HuH-7 (cell line): ENCODE results near the gene DUSP28.

Source experiments
- DNase-seq: peaks from one replicate; pipeline ENCODE4 v3.0.0; 2011; ENCODE audit warnings: low spot score

Gene DUSP28

GRCh38 chr2:240573071-240573515 lies 12.9 kb downstream of the DUSP28 start:
- DNase-seq = no peak

- DNase-seq = no peak
These were observed 13.6 kb downstream of the DUSP28 start for GRCh38 chr2:240573516-240574385.

GRCh38 chr2:240574386-240575100 lies 14.4 kb downstream of the DUSP28 start:
- no peak for DNase-seq

GRCh38 chr2:240575101-240575965 lies 15.2 kb downstream of the DUSP28 start:
- DNase-seq = no peak

- DNase-seq = no peak
These were observed 15.9 kb downstream of the DUSP28 start for GRCh38 chr2:240576036-240576435.

GRCh38 chr2:240576436-240577205 lies 16.5 kb downstream of the DUSP28 start:
- DNase-seq = no peak

GRCh38 chr2:240577281-240578109 lies 17.3 kb downstream of the DUSP28 start:
- DNase-seq = no peak

GRCh38 chr2:240578110-240578450 lies 17.9 kb downstream of the DUSP28 start:
- no peak for DNase-seq

GRCh38 chr2:240578488-240578887 lies 18.3 kb downstream of the DUSP28 start:
- DNase-seq = no peak

- no peak for DNase-seq
These were observed 19.1 kb downstream of the DUSP28 start for GRCh38 chr2:240579071-240579762.

- peak; percentile 48 for DNase-seq
These were observed 19.8 kb downstream of the DUSP28 start for GRCh38 chr2:240579771-240580614.

GRCh38 chr2:240581811-240582210 lies 21.7 kb downstream of the DUSP28 start:
- DNase-seq = no peak

- no peak for DNase-seq
These were observed 22.6 kb downstream of the DUSP28 start for GRCh38 chr2:240582781-240583180.

- no peak for DNase-seq
These were observed 23.6 kb downstream of the DUSP28 start for GRCh38 chr2:240583774-240584173.

GRCh38 chr2:240584486-240585031 lies 24.4 kb downstream of the DUSP28 start:
- DNase-seq = no peak

- no peak for DNase-seq
These were observed 24.9 kb downstream of the DUSP28 start for GRCh38 chr2:240585101-240585500.

- DNase-seq = no peak
These were observed 25.6 kb downstream of the DUSP28 start for GRCh38 chr2:240585681-240586197.

- DNase-seq = peak; percentile 99
These were observed 26.2 kb downstream of the DUSP28 start, which contains the start of gene CAPN10 for GRCh38 chr2:240586198-240586918. CAPN10 (plus strand) TSS chr2:240586734; CDS start chr2:240586912, 178 bp downstream.
